K562 (cell line): Measurements from ENCODE around the gene GATA2. TPM values are rescaled to one million over a fixed set of nuclear protein-coding genes. Genes with fewer than 3 reads are reported as not detected.

ENCODE experiments used
- ATAC-seq: fragments of 200-7000 bp; cut with Tn5 transposase; 3 replicates; pipeline ENCODE4 v1.9.1; 2020; ENCODE audit warnings: moderate library complexity
- BruUV-seq: library from RNA; stranded (reverse); fragments of 400-500 nt; replicated peaks from 2 replicates; lab custom pipeline; 2021; lab: Mats Ljungman, UMichigan
- CTCF ChIA-PET: fragments of 300-600 bp; formaldehyde crosslinking; extraction: SDS; loops from one replicate; lab custom pipeline; 2021; ENCODE audit warnings: low intra/inter-chr PET ratio; lab: Yijun Ruan, JAX
- POLR2A ChIA-PET: fragments of 300-600, 350-650 bp; sonication (Branson Sonifier 250); formaldehyde crosslinking; extraction: SDS; loops from one replicate; lab custom pipeline; 2021; ENCODE audit warnings: antibody characterized with exemption, inconsistent platforms; lab: Yijun Ruan, JAX
- DNase-seq, 4 experiments: peaks; one replicate each; pipeline versions ENCODE4 v3.0.0 to v3.0.0-alpha.2; 2011 to 2018; ENCODE audit warnings: low spot score in 3 of 4, mixed read lengths in 3 of 4; ENCODE audit errors: extremely low read depth in 1 of 4
- FAIRE-seq: peaks from 2 replicates; lab custom pipeline; 2011; peaks lifted over from hg19 to GRCh38; lab: Jason Lieb, UNC
- H2AFZ ChIP-seq: 2 replicates; pipeline ENCODE4 v1.6.0; 2011; ENCODE audit warnings: low read depth, low read length, control low read depth, inconsistent platforms
- H3K27ac ChIP-seq: fragments of 200-600 bp; 3 replicates; pipeline ENCODE4 v1.8.0; 2011; ENCODE audit warnings: low read depth, mild to moderate bottlenecking, control low read depth, inconsistent platforms, low read length, moderate library complexity, mixed read lengths; ENCODE audit errors: extremely low read depth
- H3K27me3 ChIP-seq, 2 experiments: fragments of 300-600 bp in 1 of 2; 2 replicates in 1 of 2; 3 replicates in 1 of 2; pipeline versions ENCODE4 v1.6.0 to v1.8.0; 2011; ENCODE audit warnings: inconsistent platforms in 2 of 2, low read length in 2 of 2, mild to moderate bottlenecking in 1 of 2, mixed read lengths in 1 of 2, moderate library complexity in 1 of 2; ENCODE audit not compliant: control insufficient read depth in 2 of 2, insufficient read depth in 2 of 2
- H3K36me3 ChIP-seq: fragments of 300-600 bp; 3 replicates; pipeline ENCODE4 v1.8.0; 2011; ENCODE audit warnings: mild to moderate bottlenecking, low read length, inconsistent platforms; ENCODE audit not compliant: control insufficient read depth, insufficient read depth
- H3K4me1 ChIP-seq, 2 experiments: fragments of 200-600 bp in 1 of 2; replicated peaks in 1 of 2; 2 replicates in 1 of 2; 3 replicates in 1 of 2; pipeline versions ENCODE4 v1.5.1 to v1.8.0; 2011; ENCODE audit warnings: inconsistent platforms in 2 of 2, low read length in 2 of 2, mild to moderate bottlenecking in 1 of 2, mixed read lengths in 1 of 2, moderate library complexity in 1 of 2; ENCODE audit not compliant: control insufficient read depth in 2 of 2, insufficient read depth in 2 of 2
- H3K4me2 ChIP-seq: 2 replicates; pipeline ENCODE4 v1.6.1; 2011; ENCODE audit warnings: low read length, control low read depth, inconsistent platforms, mixed read lengths; ENCODE audit not compliant: insufficient read depth
- H3K4me3 ChIP-seq: fragments of 200-600 bp; sonication (generic), shearing (Covaris generic); 2 replicates; pipeline ENCODE4 v1.5.1; 2016; ENCODE audit warnings: control low read depth, inconsistent platforms
- H3K79me2 ChIP-seq: fragments of 200-600 bp; 3 replicates; pipeline ENCODE4 v1.8.0; 2011; ENCODE audit warnings: low read length, inconsistent platforms; ENCODE audit not compliant: control insufficient read depth, insufficient read depth
- H3K9ac ChIP-seq, 2 experiments: 2 replicates each; pipeline versions ENCODE4 v1.6.0 to v1.6.1; 2011; ENCODE audit warnings: low read depth in 2 of 2, low read length in 2 of 2, control low read depth in 1 of 2, inconsistent platforms in 1 of 2, mild to moderate bottlenecking in 1 of 2, mixed read lengths in 1 of 2; ENCODE audit not compliant: insufficient read depth in 1 of 2
- H3K9me1 ChIP-seq: one replicate; pipeline ENCODE4 v1.6.0; 2011; ENCODE audit warnings: inconsistent platforms, mild to moderate bottlenecking, low read length, moderate library complexity; ENCODE audit not compliant: control insufficient read depth, insufficient read depth
- H3K9me3 ChIP-seq: replicated peaks from 2 replicates; pipeline ENCODE4 v1.5.1; 2011; ENCODE audit warnings: low read depth, low read length, inconsistent platforms; ENCODE audit not compliant: control insufficient read depth, insufficient read depth
- H4K20me1 ChIP-seq: replicated peaks from 2 replicates; pipeline ENCODE4 v1.6.1; 2011; ENCODE audit warnings: low read length, inconsistent platforms, mixed read lengths; ENCODE audit not compliant: control insufficient read depth, insufficient read depth
- GATAD2B ChIP-seq: fragments of 450-650 bp; IDR thresholded peaks from 2 replicates; pipeline ENCODE4 v1.6.1; 2017; ENCODE audit warnings: mild to moderate bottlenecking, borderline replicate concordance
- MLLT1 ChIP-seq, 2 experiments: fragments of 450-650 bp; IDR thresholded peaks; 2 replicates each; pipeline ENCODE4 v1.6.1; 2016
- RBM25 ChIP-seq: fragments of 200-400 bp; formaldehyde crosslinking; IDR thresholded peaks from 2 replicates; pipeline ENCODE4 v1.6.1; 2018; ENCODE audit warnings: low read length, low read depth, moderate library complexity; ENCODE audit not compliant: severe bottlenecking
- ZNF316 ChIP-seq: fragments of 450-650 bp; IDR thresholded peaks from 2 replicates; pipeline ENCODE4 v1.6.1; 2016
- WGBS: fragments of 100-300 bp; shearing (Covaris generic); methylation state at CpG from one replicate; pipeline ENCODE4 v1.1.6; 2016; ENCODE audit warnings: low coverage, mixed read lengths; ENCODE audit not compliant: insufficient coverage; ENCODE audit errors: missing lambda C conversion rate; 5-methylcytosine and 5-hydroxymethylcytosine counted together
- in situ Hi-C: fragments of 300-500 bp; cut with MboI; formaldehyde crosslinking; loops from 4 replicates; pipeline ENCODE4 v1.15.0; 2018; ENCODE audit warnings: inconsistent platforms, mixed read lengths
- intact Hi-C: fragments of 100-400 bp; cut with micrococcal nuclease; formaldehyde crosslinking; loops from 2 replicates; pipeline ENCODE4 v1.14.2; 2022
- polyA plus RNA-seq, 8 experiments: library from polyadenylated mRNA; depleted of rRNA in 4 of 8; stranded (reverse) in 5 of 8; unstranded in 3 of 8; fragments of >200 nt; fragmentation: Nextera tagmentation in 2 of 8; fragmentation: Illumina TruSeq in 1 of 8; extraction: Ambion mirVana in 2 of 8; extraction: Trizol in 1 of 8; gene quantifications; 2 replicates each; pipeline versions ENCODE4 v1.2.1 to v1.2.3, GENCODE V29; 2011 to 2014; ENCODE audit warnings: inconsistent platforms in 1 of 8, missing spikeins in 1 of 8
- total RNA-seq, 7 experiments: library from RNA; depleted of rRNA in 6 of 7; stranded (reverse); fragments of >200 nt in 6 of 7; fragmentation: Illumina TruSeq in 2 of 7; extraction: Trizol in 2 of 7; gene quantifications; 2 replicates each; pipeline versions ENCODE4 v1.2.1 to v1.2.3, GENCODE V29; 2011 to 2021; ENCODE audit warnings: low replicate concordance in 1 of 7

GATA2 gene
- total and polyA plus RNA-seq, 9 of the 15 experiments (the other 6 are each of a cell fraction or from before 2014, with no cell fraction given): 8.5 to 218 (median 50.8) TPM

GRCh38 chr3:128443771-128444170 lies 49.2 kb downstream of the GATA2 start:
- intact Hi-C loops (no loop called here), in situ Hi-C loops (no loop called here)
- Histone ChIP-seq H4K20me1 (no peaks in the 10 kb centered on the region; the same call in 1 of the 2 replicates), H3K27me3 (peaks cover 2 to 22% of the 10 kb centered on the region in 2 experiments; a peak in 3 of 5 replicates), H3K27ac (no peak overlapping the region), H3K9me1 (no peaks in the 10 kb centered on the region), H3K4me2 (no peak overlapping the region), H3K9ac (no peak overlapping the region), H2AFZ (no peak overlapping the region), H3K4me1 (peaks cover under 1 to 2% of the 10 kb centered on the region in 2 experiments; a peak in 2 of 5 replicates), H3K79me2 (no peaks in the 10 kb centered on the region), H3K4me3 (no peak overlapping the region), H3K36me3 (no peaks in the 10 kb centered on the region), H3K9me3 (no peaks in the 10 kb centered on the region)
- POLR2A ChIA-PET: no interaction called here
- CTCF ChIA-PET: no interaction called here
- TF ChIP-seq MLLT1 (IDR thresholded peaks at IDR 0.05) (no peak), RBM25 (peak; percentile 25)
- 0% methylated on average over 3 of the region's 3 CpGs for WGBS
- FAIRE-seq (no peak), DNase-seq (no peak), ATAC-seq (no peak)
- no TSS peak for BruUV-seq

GRCh38 chr3:128442949-128443348 lies 50.1 kb downstream of the GATA2 start:
- Histone ChIP-seq H3K9ac (no peak overlapping the region), H4K20me1 (no peaks in the 10 kb centered on the region; the same call in 1 of the 2 replicates), H3K27ac (no peak overlapping the region), H3K4me1 (peaks cover 2 to 7% of the 10 kb centered on the region in 2 experiments; a peak in 3 of 5 replicates), H2AFZ (no peak overlapping the region), H3K79me2 (no peaks in the 10 kb centered on the region), H3K9me3 (no peaks in the 10 kb centered on the region), H3K4me2 (no peak overlapping the region), H3K9me1 (no peaks in the 10 kb centered on the region), H3K36me3 (no peaks in the 10 kb centered on the region), H3K27me3 (peaks cover 2 to 22% of the 10 kb centered on the region in 2 experiments; a peak in 3 of 5 replicates), H3K4me3 (no peak overlapping the region)
- 38% methylated on average over 4 of the region's 6 CpGs for whole genome bisulfite sequencing
- TF ChIP-seq GATAD2B (no peak), ZNF316 (peak; percentile 36; the same call in 1 of the 2 replicates)
- POLR2A ChIA-PET: interaction anchor here (0.5 to 1.3 kb wide), 3 partner anchors 13 to 375 kb away, joined by 3 read pairs; no protein-coding TSS in a partner anchor
- ATAC-seq (no peak), FAIRE-seq (no peak), DNase-seq (no peak)
- no TSS peak for BruUV-seq
- intact Hi-C loops: no loop called here
- CTCF ChIA-PET: no interaction called here
- in situ Hi-C loops: no loop called here
